ENCODE results near the gene ILDR2. TPM values are rescaled to one million over a fixed set of nuclear protein-coding genes. Genes with fewer than 3 reads are reported as not detected.

Gene ILDR2
- total and polyA plus RNA-seq, 9 of the 15 experiments (the other 6 are each of a cell fraction or from before 2014, with no cell fraction given): 0.03 to 0.31 (median 0.18) TPM; not detected in 2

DNA sequence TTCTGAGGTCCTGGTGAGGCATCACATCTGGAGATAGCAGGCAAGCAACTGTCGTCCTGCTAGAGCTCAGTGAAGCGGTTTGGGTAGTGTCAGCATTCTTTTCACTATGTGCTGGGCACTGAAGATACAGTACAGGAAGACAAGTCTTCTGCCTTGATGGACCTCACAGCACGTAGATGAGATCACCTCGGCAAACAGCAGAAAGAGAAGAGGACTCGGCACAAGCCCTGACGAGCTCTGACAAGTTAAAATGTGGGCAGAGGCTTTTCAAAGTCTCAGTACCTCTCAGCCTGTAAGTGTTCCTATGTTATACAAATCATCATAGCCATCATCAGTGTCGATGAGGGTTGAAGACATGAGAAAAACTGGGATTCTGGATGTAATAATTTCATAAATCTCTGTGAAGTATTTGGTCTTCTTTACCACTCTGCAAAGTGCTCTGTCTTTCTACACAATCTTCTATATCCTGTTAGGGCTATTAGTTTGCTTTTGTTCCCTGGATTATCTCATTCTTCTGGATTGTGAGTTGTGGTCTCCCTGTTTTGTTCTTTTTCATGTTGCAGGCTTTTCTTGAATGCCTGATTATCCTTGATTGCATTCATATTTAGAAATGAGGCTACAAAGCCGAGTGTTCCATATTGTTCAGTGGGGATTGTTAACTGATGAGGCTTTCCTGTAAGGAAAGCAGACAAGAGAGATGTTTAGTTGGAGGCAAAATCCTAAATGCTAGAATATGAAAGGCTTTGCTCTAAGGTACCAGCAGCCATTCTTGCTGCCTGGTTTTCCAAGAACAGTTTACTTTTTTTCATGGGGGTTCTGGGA is 38.0 kb upstream of the ILDR2 start:
- FAIRE-seq: no peak
- Histone ChIP-seq H3K4me1 (replicated peaks in 1 of 2; ENCODE audit: control insufficient read depth in 2 of 2, insufficient read depth in 2 of 2, low read length in 2 of 2) (no peaks in the 10 kb centered on the region), H3K27ac (ENCODE audit: extremely low read depth, low read depth, low read length) (no peak overlapping the region), H3K9me1 (ENCODE audit: control insufficient read depth, insufficient read depth, low read length) (no peaks in the 10 kb centered on the region), H3K27me3 (ENCODE audit: control insufficient read depth in 2 of 2, insufficient read depth in 2 of 2, low read length in 2 of 2) (no peaks in the 10 kb centered on the region; a peak in 3 of 5 replicates), H2AFZ (ENCODE audit: low read depth, low read length) (no peak overlapping the region), H3K9me3 (replicated peaks; ENCODE audit: control insufficient read depth, insufficient read depth, low read depth, low read length) (no peaks in the 10 kb centered on the region), H3K9ac (ENCODE audit: insufficient read depth in 1 of 2, low read depth in 2 of 2, low read length in 2 of 2) (no peak overlapping the region), H4K20me1 (replicated peaks; ENCODE audit: control insufficient read depth, insufficient read depth, low read length) (no peaks in the 10 kb centered on the region), H3K36me3 (ENCODE audit: control insufficient read depth, insufficient read depth, low read length) (no peaks in the 10 kb centered on the region), H3K79me2 (ENCODE audit: control insufficient read depth, insufficient read depth, low read length) (no peaks in the 10 kb centered on the region), H3K4me2 (ENCODE audit: insufficient read depth, low read length) (no peak overlapping the region), H3K4me3 (no peak overlapping the region)
- no peak for ATAC-seq
- POLR2A ChIA-PET: no interaction called here
- in situ Hi-C loops (cut with MboI) (no loop called here), intact Hi-C loops (cut with micrococcal nuclease) (no loop called here)
- TF ChIP-seq SP2 (IDR thresholded peaks at IDR 0.05; ENCODE audit: extremely low read depth, low read depth, low read length, poor library complexity, severe bottlenecking): no peak
- no peak for TF ChIP-seq BDP1 (IDR thresholded peaks at IDR 0.05; ENCODE audit: insufficient read depth, insufficient read length)
- TF ChIP-seq, protein P1, sequence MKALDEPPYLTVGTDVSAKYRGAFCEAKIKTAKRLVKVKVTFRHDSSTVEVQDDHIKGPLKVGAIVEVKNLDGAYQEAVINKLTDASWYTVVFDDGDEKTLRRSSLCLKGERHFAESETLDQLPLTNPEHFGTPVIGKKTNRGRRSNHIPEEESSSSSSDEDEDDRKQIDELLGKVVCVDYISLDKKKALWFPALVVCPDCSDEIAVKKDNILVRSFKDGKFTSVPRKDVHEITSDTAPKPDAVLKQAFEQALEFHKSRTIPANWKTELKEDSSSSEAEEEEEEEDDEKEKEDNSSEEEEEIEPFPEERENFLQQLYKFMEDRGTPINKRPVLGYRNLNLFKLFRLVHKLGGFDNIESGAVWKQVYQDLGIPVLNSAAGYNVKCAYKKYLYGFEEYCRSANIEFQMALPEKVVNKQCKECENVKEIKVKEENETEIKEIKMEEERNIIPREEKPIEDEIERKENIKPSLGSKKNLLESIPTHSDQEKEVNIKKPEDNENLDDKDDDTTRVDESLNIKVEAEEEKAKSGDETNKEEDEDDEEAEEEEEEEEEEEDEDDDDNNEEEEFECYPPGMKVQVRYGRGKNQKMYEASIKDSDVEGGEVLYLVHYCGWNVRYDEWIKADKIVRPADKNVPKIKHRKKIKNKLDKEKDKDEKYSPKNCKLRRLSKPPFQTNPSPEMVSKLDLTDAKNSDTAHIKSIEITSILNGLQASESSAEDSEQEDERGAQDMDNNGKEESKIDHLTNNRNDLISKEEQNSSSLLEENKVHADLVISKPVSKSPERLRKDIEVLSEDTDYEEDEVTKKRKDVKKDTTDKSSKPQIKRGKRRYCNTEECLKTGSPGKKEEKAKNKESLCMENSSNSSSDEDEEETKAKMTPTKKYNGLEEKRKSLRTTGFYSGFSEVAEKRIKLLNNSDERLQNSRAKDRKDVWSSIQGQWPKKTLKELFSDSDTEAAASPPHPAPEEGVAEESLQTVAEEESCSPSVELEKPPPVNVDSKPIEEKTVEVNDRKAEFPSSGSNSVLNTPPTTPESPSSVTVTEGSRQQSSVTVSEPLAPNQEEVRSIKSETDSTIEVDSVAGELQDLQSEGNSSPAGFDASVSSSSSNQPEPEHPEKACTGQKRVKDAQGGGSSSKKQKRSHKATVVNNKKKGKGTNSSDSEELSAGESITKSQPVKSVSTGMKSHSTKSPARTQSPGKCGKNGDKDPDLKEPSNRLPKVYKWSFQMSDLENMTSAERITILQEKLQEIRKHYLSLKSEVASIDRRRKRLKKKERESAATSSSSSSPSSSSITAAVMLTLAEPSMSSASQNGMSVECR (CRISPR knock-in tag; IDR thresholded peaks at IDR 0.05): no peak
- TF ChIP-seq ZNF23 (CRISPR knock-in tag; IDR thresholded peaks at IDR 0.05): no peak
- no peak for TF ChIP-seq RBBP5 (IDR thresholded peaks at IDR 0.05; ENCODE audit: borderline replicate concordance, insufficient read depth, low read length, poor library complexity, severe bottlenecking)
- no peak for TF ChIP-seq ZBTB5 (IDR thresholded peaks at IDR 0.05)
- no peak for TF ChIP-seq MAFG (tag; conservative IDR thresholded peaks at IDR 0.05)
- TF ChIP-seq BACH1 (tag; IDR thresholded peaks at IDR 0.05): no peak
- TF ChIP-seq ZKSCAN3 (CRISPR knock-in tag; IDR thresholded peaks at IDR 0.05): no peak
- no peak for TF ChIP-seq CBX2 (IDR thresholded peaks at IDR 0.05; ENCODE audit: insufficient read depth, low read length, poor library complexity, severe bottlenecking)
- under 1% methylated on average over 8 of the region's 8 CpGs for WGBS (ENCODE audit: insufficient coverage, low coverage, missing lambda C conversion rate)
- BruUV-seq (replicated peaks): no TSS peak
- no peak for DNase-seq (ENCODE audit: extremely low read depth in 1 of 4, low spot score in 3 of 4)
- CTCF ChIA-PET (ENCODE audit: low intra/inter-chr PET ratio): no interaction called here

All from K562 (cell line).